ENCODE results near the gene MAGI2.

DNA sequence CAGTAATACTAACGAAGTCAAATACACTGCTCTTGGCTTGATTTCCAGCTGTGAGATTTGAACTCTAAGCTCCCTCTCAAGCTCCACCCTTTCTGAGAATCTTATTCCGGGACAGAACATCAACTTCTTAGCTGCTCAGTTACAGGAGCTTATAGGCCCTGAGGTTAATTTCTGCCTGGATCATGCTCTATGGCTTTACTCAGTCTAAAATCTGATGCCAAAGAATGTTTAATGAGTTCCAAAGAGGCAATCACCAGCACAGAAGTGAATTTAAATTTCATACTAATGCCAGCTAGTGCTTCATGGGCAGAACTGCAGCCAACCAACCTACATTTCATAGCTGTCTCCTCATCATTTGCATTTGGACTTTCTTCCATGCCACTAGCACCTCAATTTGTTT, 707.2 kb downstream of the MAGI2 start:
- TF ChIP-seq, protein P1, sequence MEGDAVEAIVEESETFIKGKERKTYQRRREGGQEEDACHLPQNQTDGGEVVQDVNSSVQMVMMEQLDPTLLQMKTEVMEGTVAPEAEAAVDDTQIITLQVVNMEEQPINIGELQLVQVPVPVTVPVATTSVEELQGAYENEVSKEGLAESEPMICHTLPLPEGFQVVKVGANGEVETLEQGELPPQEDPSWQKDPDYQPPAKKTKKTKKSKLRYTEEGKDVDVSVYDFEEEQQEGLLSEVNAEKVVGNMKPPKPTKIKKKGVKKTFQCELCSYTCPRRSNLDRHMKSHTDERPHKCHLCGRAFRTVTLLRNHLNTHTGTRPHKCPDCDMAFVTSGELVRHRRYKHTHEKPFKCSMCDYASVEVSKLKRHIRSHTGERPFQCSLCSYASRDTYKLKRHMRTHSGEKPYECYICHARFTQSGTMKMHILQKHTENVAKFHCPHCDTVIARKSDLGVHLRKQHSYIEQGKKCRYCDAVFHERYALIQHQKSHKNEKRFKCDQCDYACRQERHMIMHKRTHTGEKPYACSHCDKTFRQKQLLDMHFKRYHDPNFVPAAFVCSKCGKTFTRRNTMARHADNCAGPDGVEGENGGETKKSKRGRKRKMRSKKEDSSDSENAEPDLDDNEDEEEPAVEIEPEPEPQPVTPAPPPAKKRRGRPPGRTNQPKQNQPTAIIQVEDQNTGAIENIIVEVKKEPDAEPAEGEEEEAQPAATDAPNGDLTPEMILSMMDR (IDR thresholded peaks at IDR 0.05; ENCODE audit: borderline replicate concordance, extremely low read depth, low read length, poor library complexity, severe bottlenecking) = no peak
- TF ChIP-seq EZH2 (IDR thresholded peaks at IDR 0.05; ENCODE audit: borderline replicate concordance, low read depth, low read length, severe bottlenecking) = no peak

Data from DND-41 (cell line).